IPS-20b (cell line): Measurements from ENCODE around the gene PDSS1.
"Not testable (repeated sequence)": the region's sequence is repeated elsewhere in the genome, so short reads cannot be mapped to it uniquely, and the experiment has no call there.

ENCODE experiments used
- H3K27ac ChIP-seq: one replicate; pipeline ENCODE4 v1.5.1; 2013; ENCODE audit warnings: low read length
- H3K27me3 ChIP-seq: 2 replicates; pipeline ENCODE4 v1.6.1; 2013; ENCODE audit warnings: mild to moderate bottlenecking, low read length, inconsistent platforms; ENCODE audit not compliant: insufficient read depth
- H3K36me3 ChIP-seq: 2 replicates; pipeline ENCODE4 v1.6.1; 2013; ENCODE audit warnings: low read depth, mild to moderate bottlenecking, inconsistent platforms, low read length, moderate library complexity; ENCODE audit not compliant: insufficient read depth
- H3K4me1 ChIP-seq: 2 replicates; pipeline ENCODE4 v1.6.1; 2013; ENCODE audit warnings: mild to moderate bottlenecking, control low read depth, inconsistent platforms, low read length, moderate library complexity; ENCODE audit not compliant: insufficient read depth
- H3K4me3 ChIP-seq: 2 replicates; pipeline ENCODE4 v1.5.1; 2013; ENCODE audit warnings: mild to moderate bottlenecking, low read length, inconsistent platforms
- H3K9ac ChIP-seq: 2 replicates; pipeline ENCODE4 v1.6.1; 2013; ENCODE audit warnings: low read depth, mild to moderate bottlenecking, inconsistent platforms, low read length, moderate library complexity
- H3K9me3 ChIP-seq: 2 replicates; pipeline ENCODE4 v1.6.1; 2013; ENCODE audit warnings: mild to moderate bottlenecking, low read depth, low read length, inconsistent platforms; ENCODE audit not compliant: insufficient read depth

The PDSS1 gene

GRCh38 chr10:26781797-26782196 is 84.3 kb downstream of the PDSS1 start:
- Histone ChIP-seq H3K27ac (no peak overlapping the region), H3K9ac (peak overlapping the region; percentile 36; the same call in 1 of the 2 replicates), H3K4me1 (peaks cover 22% of the 10 kb centered on the region), H3K36me3 (no peaks in the 10 kb centered on the region), H3K27me3 (no peaks in the 10 kb centered on the region), H3K4me3 (no peak overlapping the region), H3K9me3 (no peaks in the 10 kb centered on the region)

DNA sequence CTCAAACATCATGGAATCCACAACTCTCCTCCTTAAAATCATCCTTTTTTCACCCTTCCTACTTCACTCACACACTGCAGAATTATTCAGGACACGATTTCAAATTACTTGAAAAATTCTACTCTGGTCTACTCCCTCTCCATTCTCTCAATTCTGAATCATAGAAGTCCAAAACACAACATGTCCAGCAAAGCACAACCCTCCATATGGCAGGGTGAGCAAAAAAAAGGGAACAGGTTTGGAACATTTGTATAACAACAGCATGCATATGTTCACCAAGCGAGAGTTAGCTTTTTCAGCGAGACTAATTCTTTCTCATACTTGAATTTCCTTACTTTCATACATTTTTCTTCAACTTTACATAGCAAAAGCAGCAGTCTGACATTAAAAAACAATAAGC is 89.9 kb downstream of the PDSS1 start:
- Histone ChIP-seq H3K9me3 (no peaks in the 10 kb centered on the region; the same call in 1 of the 2 replicates), H3K36me3 (no peaks in the 10 kb centered on the region), H3K27me3 (no peaks in the 10 kb centered on the region), H3K4me1 (no peaks in the 10 kb centered on the region), H3K27ac (no peak overlapping the region), H3K9ac (no peak overlapping the region), H3K4me3 (no peak overlapping the region)

DNA sequence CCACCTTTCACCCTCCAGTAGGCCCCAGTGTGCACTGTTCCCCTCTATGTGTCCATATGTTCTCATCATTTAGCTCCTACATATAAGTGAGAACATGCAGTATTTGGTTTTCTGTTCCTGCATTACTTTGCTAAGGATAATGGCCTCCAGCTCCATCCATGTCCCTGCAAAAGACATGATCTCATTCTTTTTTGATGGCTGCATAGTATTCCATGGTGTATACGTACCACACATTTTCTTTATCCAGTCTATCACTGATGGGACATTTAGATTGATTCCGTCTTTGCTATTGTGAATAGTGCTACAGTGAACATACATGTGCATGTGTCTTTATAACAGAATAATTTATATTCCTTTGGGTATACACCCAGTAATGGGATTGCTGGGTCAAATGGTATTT is 92.3 kb downstream of the PDSS1 start:
- not testable (repeated sequence) for H3K9me3 ChIP-seq, H3K36me3 ChIP-seq, H3K4me3 ChIP-seq

GRCh38 chr10:26790221-26790995 is 92.9 kb downstream of the PDSS1 start:
- no peaks in the 10 kb centered on the region for H3K27me3 ChIP-seq
- H3K9me3 ChIP-seq, result no peaks in the 10 kb centered on the region; the same call in none of the 2 replicates
- no peak overlapping the region for H3K4me3 ChIP-seq
- no peaks in the 10 kb centered on the region for H3K36me3 ChIP-seq
- H3K4me1 ChIP-seq, result no peaks in the 10 kb centered on the region
- no peak overlapping the region for H3K27ac ChIP-seq
- H3K9ac ChIP-seq, result no peak overlapping the region

More for the DNA sequence above, 92.3 kb downstream of the PDSS1 start:
- not testable (repeated sequence) for H3K27ac ChIP-seq, H3K27me3 ChIP-seq, H3K4me1 ChIP-seq, H3K9ac ChIP-seq

- H3K4me3 ChIP-seq, result no peak overlapping the region
- H3K9me3 ChIP-seq, result peaks cover 13% of the 10 kb centered on the region
- no peaks in the 10 kb centered on the region for H3K27me3 ChIP-seq
- no peaks in the 10 kb centered on the region for H3K4me1 ChIP-seq
- H3K9ac ChIP-seq, result no peak overlapping the region
- H3K36me3 ChIP-seq, result no peaks in the 10 kb centered on the region; the same call in 1 of the 2 replicates
- no peak overlapping the region for H3K27ac ChIP-seq
Measured at GRCh38 chr10:26792758-26793495, 95.4 kb downstream of the PDSS1 start.
